ENCODE data around the gene HECTD1.
"Not testable (repeated sequence)": the region's sequence is repeated elsewhere in the genome, so short reads cannot be mapped to it uniquely, and the experiment has no call there.

Gene HECTD1

GRCh38 chr14:31057701-31058364, 149.8 kb downstream of the HECTD1 start:
- DNase-seq (ENCODE audit: extremely low read depth in 1 of 2, low read depth in 1 of 2): no peak

- DNase-seq (ENCODE audit: extremely low read depth in 1 of 2, low read depth in 1 of 2): no peak
Measured at GRCh38 chr14:31057035-31057434, 150.6 kb downstream of the HECTD1 start.

GRCh38 chr14:31052905-31053586, 154.5 kb downstream of the HECTD1 start:
- not testable (repeated sequence) for DNase-seq (ENCODE audit: extremely low read depth in 1 of 2, low read depth in 1 of 2)

GRCh38 chr14:31051511-31051910, 156.1 kb downstream of the HECTD1 start:
- DNase-seq (ENCODE audit: extremely low read depth in 1 of 2, low read depth in 1 of 2): no peak

- no peak for DNase-seq (ENCODE audit: extremely low read depth in 1 of 2, low read depth in 1 of 2)
Measured at GRCh38 chr14:31051023-31051422, 156.6 kb downstream of the HECTD1 start.
